ENCODE data around the gene CAPN2. TPM values are rescaled to one million over a fixed set of nuclear protein-coding genes. Genes with fewer than 3 reads are reported as not detected.
A peak's percentile ranks its signal among the peaks of the same experiment; 100 is the strongest.

The CAPN2 gene
- total RNA-seq, 1 donor from 2014 or later, result 253 TPM

DNA sequence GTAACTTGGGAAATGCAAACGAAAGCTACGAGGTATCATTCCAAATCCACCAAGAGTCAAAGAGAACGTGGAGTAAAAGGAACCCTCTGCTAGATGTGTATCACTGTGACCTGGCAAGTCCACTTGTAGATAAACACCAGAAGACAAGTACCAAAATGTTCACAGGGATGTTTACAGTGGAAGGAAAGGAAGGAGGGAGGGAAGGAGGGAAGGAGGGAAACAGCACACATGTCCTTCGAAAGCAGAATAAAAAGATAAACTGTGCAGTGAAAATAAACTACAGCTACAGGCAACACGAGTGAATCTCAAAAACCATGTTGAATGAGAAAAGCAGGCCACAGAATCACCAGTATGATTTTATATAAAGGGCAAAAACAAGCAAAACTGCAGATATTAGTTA is 73.5 kb downstream of the CAPN2 start:
- ATAC-seq (peak in 1 of 2 donors; percentile 26), DNase-seq (no peak)
- Histone ChIP-seq H3K27ac (no peak overlapping the region), H3K4me3 (no peak overlapping the region), H3K27me3 (ENCODE audit: low read depth) (no peaks in the 10 kb centered on the region), H3K9me3 (no peaks in the 10 kb centered on the region), H3K36me3 (peaks cover 85% of the 10 kb centered on the region), H3K4me1 (no peaks in the 10 kb centered on the region)
- intact Hi-C loops (cut with DNase I), result no loop called here
- TF ChIP-seq, protein P1, sequence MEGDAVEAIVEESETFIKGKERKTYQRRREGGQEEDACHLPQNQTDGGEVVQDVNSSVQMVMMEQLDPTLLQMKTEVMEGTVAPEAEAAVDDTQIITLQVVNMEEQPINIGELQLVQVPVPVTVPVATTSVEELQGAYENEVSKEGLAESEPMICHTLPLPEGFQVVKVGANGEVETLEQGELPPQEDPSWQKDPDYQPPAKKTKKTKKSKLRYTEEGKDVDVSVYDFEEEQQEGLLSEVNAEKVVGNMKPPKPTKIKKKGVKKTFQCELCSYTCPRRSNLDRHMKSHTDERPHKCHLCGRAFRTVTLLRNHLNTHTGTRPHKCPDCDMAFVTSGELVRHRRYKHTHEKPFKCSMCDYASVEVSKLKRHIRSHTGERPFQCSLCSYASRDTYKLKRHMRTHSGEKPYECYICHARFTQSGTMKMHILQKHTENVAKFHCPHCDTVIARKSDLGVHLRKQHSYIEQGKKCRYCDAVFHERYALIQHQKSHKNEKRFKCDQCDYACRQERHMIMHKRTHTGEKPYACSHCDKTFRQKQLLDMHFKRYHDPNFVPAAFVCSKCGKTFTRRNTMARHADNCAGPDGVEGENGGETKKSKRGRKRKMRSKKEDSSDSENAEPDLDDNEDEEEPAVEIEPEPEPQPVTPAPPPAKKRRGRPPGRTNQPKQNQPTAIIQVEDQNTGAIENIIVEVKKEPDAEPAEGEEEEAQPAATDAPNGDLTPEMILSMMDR (IDR thresholded peaks at IDR 0.05), result no peak

DNA sequence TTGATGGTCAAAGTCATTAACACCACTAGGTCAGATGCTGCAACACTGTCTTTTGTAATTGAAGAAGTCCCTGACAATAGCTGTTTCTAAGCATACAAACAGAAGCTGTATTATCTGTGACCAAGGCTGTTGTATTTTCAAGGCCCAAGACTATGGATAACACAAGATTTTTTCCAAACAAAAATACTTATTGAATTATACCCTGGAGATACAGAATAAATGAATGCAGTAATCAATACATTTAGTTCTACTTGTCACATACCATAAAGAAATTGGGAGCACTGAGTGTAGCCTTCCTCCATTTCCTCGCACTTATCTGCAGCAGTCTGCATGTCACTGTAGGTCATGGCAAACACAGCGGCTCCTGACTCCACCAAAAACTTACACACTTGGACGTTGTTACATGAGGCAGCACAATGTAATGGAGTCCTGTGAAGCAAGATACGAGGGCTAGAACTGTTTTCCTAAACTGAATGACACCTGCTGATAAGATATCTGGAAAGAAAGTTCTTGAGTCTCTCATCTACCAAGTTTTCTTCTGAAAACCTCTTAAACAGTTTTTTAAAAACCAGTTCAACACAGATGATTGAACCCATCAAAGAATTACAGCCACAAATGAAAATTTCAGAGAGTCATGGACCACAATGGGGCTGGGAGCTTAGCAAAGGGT is 76.5 kb downstream of the CAPN2 start:
- TF ChIP-seq, protein P1 (IDR thresholded peaks at IDR 0.05), result no peak
- H3K27me3 ChIP-seq (ENCODE audit: low read depth), result no peaks in the 10 kb centered on the region
- intact Hi-C loops (cut with DNase I), result no loop called here
- no peaks in the 10 kb centered on the region for H3K4me1 ChIP-seq
- H3K4me3 ChIP-seq, result no peak overlapping the region
- ATAC-seq (no peak), DNase-seq (no peak)
- no peak overlapping the region for H3K27ac ChIP-seq
- H3K36me3 ChIP-seq, result peaks cover 84% of the 10 kb centered on the region
- H3K9me3 ChIP-seq, result no peaks in the 10 kb centered on the region

DNA sequence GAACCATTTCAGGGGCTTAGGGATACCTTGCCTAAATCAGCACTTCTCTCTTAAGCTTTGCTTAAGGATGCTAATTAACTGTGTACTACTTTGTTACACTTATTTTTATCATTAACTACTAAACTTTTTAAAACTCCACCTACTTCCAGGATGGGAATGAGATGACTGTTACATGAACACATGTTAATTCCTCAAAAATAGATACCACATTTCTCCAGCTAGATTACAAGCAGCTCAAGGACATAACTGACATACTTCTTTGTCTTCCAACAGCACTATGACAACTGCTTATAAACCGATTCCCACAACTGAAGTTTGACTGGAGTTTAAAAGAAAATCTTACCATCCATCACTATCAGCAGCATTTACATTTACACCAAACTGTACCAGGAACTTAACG is 79.7 kb downstream of the CAPN2 start:
- Histone ChIP-seq H3K4me1 (no peaks in the 10 kb centered on the region), H3K9me3 (no peaks in the 10 kb centered on the region), H3K27ac (no peak overlapping the region), H3K36me3 (peaks cover 93% of the 10 kb centered on the region), H3K4me3 (no peak overlapping the region), H3K27me3 (ENCODE audit: low read depth) (no peaks in the 10 kb centered on the region)
- intact Hi-C loops (cut with DNase I), result no loop called here
- ATAC-seq (no peak), DNase-seq (no peak)
- TF ChIP-seq, protein P1 (IDR thresholded peaks at IDR 0.05), result no peak

DNA sequence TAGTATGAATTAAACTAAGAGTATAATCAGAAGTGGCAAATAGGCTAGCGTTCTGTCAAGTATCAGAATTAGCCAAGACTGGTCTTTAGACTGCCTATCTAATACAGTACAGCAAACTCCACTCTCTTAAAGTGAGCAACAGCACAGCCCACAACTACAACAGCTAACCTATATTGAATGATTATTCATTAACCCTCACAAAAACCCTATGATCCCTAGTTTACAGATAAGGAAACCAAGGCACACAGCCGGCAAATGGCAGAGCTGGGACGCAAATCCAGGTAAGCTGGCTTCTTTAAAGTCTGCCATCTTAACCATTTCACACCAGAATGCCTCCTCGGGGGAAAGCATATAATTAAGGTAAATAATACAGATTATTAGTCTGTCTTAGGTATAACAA is 81.4 kb downstream of the CAPN2 start:
- peaks cover 95% of the 10 kb centered on the region for H3K36me3 ChIP-seq
- H3K4me3 ChIP-seq, result no peak overlapping the region
- intact Hi-C loops (cut with DNase I), result no loop called here
- H3K27ac ChIP-seq, result no peak overlapping the region
- H3K4me1 ChIP-seq, result no peaks in the 10 kb centered on the region
- no peaks in the 10 kb centered on the region for H3K27me3 ChIP-seq (ENCODE audit: low read depth)
- no peaks in the 10 kb centered on the region for H3K9me3 ChIP-seq
- DNase-seq, result no peak
- TF ChIP-seq, protein P1 (IDR thresholded peaks at IDR 0.05), result no peak
- ATAC-seq, result no peak

DNA sequence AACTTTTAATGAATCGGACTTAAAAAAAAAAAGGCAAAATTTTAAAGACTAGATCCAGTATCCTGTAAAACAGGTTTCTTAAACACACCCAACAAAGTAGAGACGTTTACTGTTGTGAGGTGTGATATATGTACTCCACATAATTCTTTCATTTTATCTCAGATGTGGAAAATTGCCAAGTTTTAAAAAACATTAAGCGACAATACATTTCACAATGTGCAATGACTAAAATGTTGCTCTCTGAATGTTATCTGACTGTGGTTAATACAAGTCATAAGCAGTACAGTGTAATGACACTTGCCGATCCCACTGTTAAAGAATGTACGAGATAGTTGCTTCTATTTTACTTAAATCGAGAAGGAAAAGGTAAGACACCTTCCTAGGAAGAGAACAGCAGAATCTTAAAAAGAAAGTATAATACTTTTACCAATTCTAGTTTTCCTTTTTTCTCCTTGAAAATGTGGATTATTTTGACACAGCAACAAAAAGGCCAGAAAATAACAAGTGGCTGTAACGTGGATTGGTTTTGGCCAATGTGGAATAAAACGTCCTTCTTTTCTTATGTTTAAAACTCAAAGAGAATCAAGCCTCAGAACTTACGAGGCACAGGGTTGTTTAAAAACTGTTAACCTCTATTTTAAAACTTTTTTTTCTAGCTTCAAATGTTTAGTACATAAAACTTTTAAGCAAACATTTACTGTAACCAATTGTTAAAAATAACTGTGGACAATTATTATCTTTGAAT is 82.0 kb downstream of the CAPN2 start:
- intact Hi-C loops (cut with DNase I), result no loop called here
- Histone ChIP-seq H3K36me3 (peaks cover 95% of the 10 kb centered on the region), H3K9me3 (no peaks in the 10 kb centered on the region), H3K27me3 (ENCODE audit: low read depth) (no peaks in the 10 kb centered on the region), H3K27ac (no peak overlapping the region), H3K4me3 (no peak overlapping the region), H3K4me1 (no peaks in the 10 kb centered on the region)
- DNase-seq (no peak), ATAC-seq (no peak)
- TF ChIP-seq, protein P1 (IDR thresholded peaks at IDR 0.05), result no peak

Measured in lower lobe of right lung (tissue), 2 donors.